WI38 (cell line): ENCODE results near the gene CNOT2.
"Not testable (repeated sequence)": the region's sequence is repeated elsewhere in the genome, so short reads cannot be mapped to it uniquely, and the experiment has no call there.

Experiments
- H3K4me3 ChIP-seq: 2 replicates; pipeline ENCODE4 v1.5.1; 2011; ENCODE audit warnings: low read depth, mild to moderate bottlenecking, control low read depth, low read length
- CTCF ChIP-seq: IDR thresholded peaks from 2 replicates; pipeline ENCODE4 v1.5.1; 2012; ENCODE audit warnings: low read depth, mild to moderate bottlenecking, control low read depth, low read length

The CNOT2 gene

GRCh38 chr12:70292017-70292776, 49.0 kb downstream of the CNOT2 start:
- TF ChIP-seq CTCF = no peak
- H3K4me3 ChIP-seq = no peak overlapping the region

GRCh38 chr12:70304684-70305555, 61.7 kb downstream of the CNOT2 start:
- not testable (repeated sequence) for H3K4me3 ChIP-seq

- H3K4me3 ChIP-seq = no peak overlapping the region
- TF ChIP-seq CTCF = no peak
Measured at GRCh38 chr12:70305794-70306193, 62.6 kb downstream of the CNOT2 start.

- TF ChIP-seq CTCF = no peak
Measured at GRCh38 chr12:70306676-70307075, 63.4 kb downstream of the CNOT2 start.

GRCh38 chr12:70307868-70308267, 64.6 kb downstream of the CNOT2 start:
- TF ChIP-seq CTCF = no peak
- H3K4me3 ChIP-seq = no peak overlapping the region

More at GRCh38 chr12:70306676-70307075, 63.4 kb downstream of the CNOT2 start:
- no peak overlapping the region for H3K4me3 ChIP-seq

GRCh38 chr12:70309348-70309747, 66.1 kb downstream of the CNOT2 start:
- no peak for TF ChIP-seq CTCF
- H3K4me3 ChIP-seq = no peak overlapping the region

- no peak overlapping the region for H3K4me3 ChIP-seq
- no peak for TF ChIP-seq CTCF
Measured at GRCh38 chr12:70314145-70314544, 70.9 kb downstream of the CNOT2 start.
